Superior temporal gyrus (tissue), 1 donor: ENCODE results near the gene FRMD4B.

Experiments used
- DNase-seq: peaks from one replicate; pipeline ENCODE4 v3.0.0-alpha.2; 2016; ENCODE audit errors: extremely low spot score

Gene FRMD4B

GRCh38 chr3:69405067-69405466 is 19.2 kb upstream of the FRMD4B start:
- no peak for DNase-seq

- no peak for DNase-seq
These were observed 17.6 kb upstream of the FRMD4B start for GRCh38 chr3:69403454-69403853.

GRCh38 chr3:69400683-69401082 is 14.8 kb upstream of the FRMD4B start:
- DNase-seq, result no peak

DNA sequence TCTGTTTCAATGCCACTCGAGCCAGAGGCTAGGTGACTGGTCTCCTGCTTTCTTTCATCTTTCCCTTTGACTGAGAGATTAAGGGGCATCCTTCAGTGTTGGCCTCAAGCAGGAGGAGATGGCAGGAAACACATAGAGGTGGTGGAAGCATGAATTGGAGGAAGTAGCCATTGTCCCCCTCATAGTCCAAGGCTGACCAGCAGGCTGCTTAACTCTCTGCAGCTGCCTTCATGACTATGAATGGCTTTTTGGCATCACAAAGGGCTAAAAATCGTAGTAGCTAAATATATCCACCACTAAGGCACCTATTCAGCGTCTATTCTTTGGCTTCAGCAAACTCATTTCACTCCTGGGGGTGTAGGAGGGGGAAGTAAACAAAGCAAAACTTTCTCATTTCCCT is 7.0 kb upstream of the FRMD4B start:
- DNase-seq, result no peak

- DNase-seq, result no peak
These were observed 6.5 kb upstream of the FRMD4B start for GRCh38 chr3:69392415-69392814.

- DNase-seq, result no peak
These were observed 5.7 kb upstream of the FRMD4B start for GRCh38 chr3:69391554-69391953.

GRCh38 chr3:69390771-69391170 is 4.9 kb upstream of the FRMD4B start:
- no peak for DNase-seq

DNA sequence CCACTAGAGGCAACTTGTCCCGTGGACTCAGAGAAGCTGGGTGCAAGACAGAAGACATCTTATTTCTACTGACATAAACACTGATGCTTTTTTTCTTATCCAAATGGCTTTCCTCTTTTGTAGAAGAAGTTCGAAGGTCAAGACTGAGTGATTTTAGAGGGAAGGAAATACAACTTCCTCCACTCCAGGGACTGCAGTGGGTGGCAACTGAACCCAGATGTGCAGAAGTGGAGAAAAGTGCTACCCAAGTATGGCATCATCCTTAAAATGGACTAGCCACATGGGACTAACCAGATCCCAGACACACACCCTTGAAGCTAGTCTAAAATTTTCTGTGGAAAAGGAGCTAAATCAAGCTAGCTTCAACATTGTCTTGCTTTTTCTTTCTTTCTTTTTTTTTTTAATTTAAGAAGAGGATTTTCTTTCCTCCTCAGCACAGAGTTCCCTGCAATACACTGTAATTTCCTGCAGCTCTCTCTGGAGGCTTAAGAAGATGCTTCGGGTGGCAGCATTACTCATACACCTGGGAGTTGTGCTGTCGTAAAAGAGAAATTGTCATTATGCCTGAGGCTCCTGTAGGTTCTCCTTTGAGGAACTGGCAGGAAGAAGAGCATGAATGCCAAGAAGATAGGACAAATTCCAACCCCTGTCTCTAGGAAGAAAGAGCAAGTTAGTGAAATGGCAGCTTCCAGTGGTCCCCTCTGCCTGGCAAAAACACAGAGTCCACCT is 3.8 kb upstream of the FRMD4B start:
- no peak for DNase-seq

- no peak for DNase-seq
These were observed 2.4 kb upstream of the FRMD4B start for GRCh38 chr3:69388241-69388640.

GRCh38 chr3:69386556-69387385 is 883 bp upstream of the FRMD4B start:
- peak; percentile 68 for DNase-seq

GRCh38 chr3:69385123-69385722 is 665 bp downstream of the FRMD4B start:
- no peak for DNase-seq

GRCh38 chr3:69384326-69384725 is 1.6 kb downstream of the FRMD4B start:
- DNase-seq, result peak; percentile 67

DNA sequence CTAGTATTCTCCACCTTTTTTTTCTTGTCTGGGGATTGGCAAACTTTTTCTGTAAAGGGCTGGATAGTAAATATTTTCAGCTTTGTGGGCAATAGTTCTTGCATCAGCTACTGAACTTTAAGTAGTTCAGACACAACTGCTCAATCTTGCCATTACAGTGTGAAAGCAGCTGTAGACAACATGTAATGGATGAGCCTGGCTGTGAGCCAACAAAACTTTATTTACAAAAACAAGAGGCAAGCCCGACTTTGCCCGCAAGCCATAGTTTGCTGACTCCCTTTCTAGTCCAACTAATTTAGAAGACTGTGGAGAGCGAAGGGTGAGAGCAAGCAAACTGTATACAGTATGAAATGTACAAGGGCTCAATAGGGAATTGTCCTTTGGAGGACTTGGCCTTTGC is 6.2 kb downstream of the FRMD4B start:
- DNase-seq, result no peak

GRCh38 chr3:69378112-69378802 is 7.6 kb downstream of the FRMD4B start:
- no peak for DNase-seq

DNA sequence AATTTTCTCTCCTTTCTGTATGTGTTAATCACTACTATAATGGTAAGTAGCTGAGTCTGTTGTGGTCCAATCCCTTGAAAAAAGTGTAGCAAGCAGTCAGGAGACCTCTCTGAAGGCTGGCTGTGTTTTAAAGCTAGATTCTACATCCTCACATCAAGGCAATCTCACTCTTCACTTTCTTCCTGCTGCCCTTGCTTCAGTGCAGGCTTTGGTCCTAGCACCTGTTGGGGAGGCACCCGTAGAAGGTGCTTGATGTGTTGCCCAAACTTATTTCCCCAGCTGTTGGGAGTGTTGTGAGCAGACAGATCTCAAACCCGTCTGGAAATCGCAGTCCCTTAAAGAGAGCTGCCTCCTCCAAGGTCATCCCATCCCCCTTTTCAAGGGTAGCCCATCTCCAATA is 8.6 kb downstream of the FRMD4B start:
- DNase-seq, result no peak

GRCh38 chr3:69376731-69377130 is 9.2 kb downstream of the FRMD4B start:
- DNase-seq, result no peak

DNA sequence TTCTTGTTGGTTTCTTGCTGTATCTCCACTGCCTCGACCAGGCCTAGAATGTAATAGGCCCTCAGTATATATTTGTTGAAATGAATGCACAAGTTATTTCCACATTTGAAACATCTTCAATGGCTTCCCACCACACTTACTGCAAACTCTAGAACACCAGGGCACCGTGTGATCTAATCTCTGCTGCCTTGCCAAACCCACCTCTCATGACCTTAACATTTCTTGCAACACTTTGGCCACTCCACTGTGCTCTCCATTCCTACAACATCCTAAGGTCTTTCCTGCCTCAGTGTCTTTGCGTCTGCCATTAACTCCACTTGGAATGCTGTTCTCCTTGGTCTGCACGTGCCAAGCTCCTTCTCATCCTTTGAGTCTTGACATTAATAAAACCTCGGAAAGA is 14.1 kb downstream of the FRMD4B start:
- DNase-seq, result no peak

DNA sequence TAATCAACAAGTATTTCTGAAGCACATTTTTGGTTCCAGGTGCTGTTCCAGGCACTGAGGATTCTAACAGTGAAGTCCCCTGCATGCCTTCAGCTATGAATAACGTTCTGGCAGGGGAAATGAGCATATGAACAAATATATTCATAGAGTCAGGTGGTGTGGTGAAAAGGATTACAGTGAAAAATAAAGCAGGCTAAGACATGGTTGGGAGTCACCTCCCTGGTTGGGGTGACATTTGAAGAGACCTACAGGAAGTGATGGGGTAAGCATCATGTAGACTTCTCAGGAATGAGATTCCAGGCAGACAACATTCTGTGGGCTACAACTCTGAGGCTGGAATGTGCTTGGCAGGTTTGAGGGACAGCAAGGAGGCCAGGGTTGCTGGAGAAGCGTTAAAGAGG is 15.0 kb downstream of the FRMD4B start:
- DNase-seq, result no peak

- peak; percentile 73 for DNase-seq
These were observed 15.6 kb downstream of the FRMD4B start for GRCh38 chr3:69370156-69370883.

DNA sequence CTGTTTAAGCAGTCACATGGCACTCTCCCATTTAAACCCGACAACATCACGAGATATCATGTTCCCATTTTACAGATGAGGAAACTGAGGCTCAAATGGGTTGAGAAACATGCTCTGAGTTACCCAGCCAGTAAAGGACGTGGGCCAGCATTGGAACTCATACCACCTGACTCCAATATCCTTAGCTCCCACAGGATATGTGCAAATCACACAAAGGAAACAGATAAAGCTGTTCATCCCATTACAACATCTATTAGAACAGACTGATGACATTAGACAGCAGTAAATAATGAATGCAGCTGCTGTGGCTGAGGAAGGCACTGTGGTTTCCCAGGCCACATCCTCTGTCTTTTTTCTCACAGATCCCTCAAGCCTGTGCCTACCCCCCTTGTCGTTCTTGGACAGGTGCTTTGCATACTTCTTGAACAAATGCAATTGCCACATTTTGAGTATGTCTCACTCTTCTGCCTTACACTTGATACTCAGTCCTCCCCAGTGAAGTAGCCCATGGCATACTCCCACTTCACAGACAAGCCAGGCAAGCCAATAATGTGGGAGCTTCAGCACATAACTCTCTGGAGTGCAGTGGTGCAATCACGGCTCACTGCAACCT is 17.7 kb downstream of the FRMD4B start:
- no peak for DNase-seq

GRCh38 chr3:69367586-69367985 is 18.3 kb downstream of the FRMD4B start:
- no peak for DNase-seq
